ENCODE results near the gene FLVCR2.

FLVCR2 gene

DNA sequence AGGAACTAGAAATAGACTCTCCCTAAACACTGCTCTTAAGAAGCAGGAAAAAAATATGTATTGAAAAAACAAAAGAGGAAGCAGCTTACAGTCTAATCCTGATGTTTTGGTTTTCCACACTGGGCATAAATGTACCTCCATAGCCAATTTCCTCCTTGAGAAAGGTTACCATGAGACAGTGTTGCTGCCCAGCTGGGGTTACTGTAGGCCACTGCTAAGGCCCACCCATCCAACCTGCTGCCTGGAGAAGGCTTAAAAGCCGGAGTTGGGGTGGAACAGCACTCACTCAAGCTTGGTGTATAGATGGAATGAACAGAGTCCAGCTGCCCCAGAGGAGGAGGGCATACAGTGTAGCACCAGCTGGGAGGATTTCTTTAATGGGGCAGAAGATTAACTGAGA is 41.1 kb downstream of the FLVCR2 start:
- Histone ChIP-seq H3K27ac (no peak overlapping the region), H3K4me3 (no peak overlapping the region)

DNA sequence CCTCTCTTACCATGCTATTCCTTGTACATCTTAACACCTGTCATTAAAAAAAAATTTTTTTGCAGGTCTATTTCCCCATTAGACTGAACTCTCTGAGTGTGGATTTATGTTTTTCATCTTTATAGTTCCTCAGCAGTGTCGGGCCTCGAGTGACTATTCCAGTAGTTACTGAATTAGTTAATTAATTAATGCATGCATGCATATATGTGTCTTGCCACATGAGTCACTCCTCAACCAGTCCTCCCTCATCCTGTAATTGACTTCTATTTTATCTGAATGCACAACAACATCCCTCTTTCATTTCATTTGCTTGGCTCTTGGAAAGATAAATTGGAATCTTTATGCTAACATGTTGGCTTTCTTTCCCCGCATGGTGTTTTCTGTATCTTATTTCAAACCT is 46.6 kb downstream of the FLVCR2 start:
- Histone ChIP-seq H3K27ac (no peak overlapping the region), H3K4me3 (no peak overlapping the region)

DNA sequence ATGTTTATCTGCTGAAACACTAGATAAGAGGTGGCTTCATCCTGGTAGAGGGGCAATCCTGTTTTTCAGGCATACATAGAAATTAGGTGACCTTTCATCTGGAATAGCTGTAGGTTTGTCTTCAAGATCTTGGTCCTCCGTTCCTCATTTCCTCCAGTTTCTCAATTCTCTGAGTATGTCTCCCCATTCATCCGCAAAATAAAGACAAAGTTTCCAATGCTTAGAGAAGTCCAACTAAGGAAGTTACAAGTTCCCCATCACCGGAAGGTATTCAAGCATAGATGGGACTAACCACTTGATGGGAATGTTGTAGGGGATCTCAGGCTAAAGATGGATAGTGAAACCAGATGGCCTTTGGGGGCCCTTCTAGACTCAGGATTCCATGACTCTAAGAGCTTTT is 48.0 kb downstream of the FLVCR2 start:
- H3K27ac ChIP-seq, result no peak overlapping the region
- no peak overlapping the region for H3K4me3 ChIP-seq

DNA sequence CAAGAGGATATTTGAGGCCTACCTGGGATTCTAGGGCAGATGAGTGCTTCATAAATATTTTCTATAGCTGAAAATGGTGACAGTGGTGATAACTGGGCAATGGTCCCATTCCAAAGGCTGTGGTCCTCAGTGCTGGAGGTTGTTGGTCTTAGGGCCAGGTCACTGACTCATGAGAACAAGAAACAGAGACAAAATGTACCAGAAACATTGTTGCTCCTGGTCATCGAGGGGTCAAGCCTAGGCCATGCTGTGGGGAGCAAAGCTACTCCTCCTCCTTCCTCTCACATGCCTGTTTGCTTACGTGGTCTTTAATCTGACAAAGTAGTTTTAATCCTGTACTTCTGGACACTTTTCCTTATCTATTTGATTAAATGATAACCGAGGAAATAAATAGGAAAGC is 48.4 kb downstream of the FLVCR2 start:
- H3K27ac ChIP-seq, result no peak overlapping the region
- no peak overlapping the region for H3K4me3 ChIP-seq

DNA sequence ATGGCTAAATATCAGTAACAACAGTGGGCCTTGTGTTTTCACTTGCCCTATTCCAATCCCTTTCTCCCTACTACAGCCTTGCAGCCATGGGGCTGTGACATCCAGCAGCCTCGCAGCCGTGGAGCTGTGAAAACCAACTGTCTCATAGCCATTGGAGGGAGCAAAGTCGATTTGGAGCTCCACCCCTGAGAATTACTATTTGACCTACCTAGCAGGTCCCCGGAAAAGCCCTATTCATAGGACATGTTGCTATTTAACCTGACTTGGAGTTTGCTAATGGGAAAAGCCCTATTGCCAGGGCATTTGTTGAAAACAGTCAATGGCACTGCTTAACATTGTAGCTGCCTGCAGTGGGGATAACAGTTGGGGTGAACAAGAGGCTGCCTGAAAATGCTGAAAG is 49.0 kb downstream of the FLVCR2 start:
- Histone ChIP-seq H3K27ac (no peak overlapping the region), H3K4me3 (no peak overlapping the region)

DNA sequence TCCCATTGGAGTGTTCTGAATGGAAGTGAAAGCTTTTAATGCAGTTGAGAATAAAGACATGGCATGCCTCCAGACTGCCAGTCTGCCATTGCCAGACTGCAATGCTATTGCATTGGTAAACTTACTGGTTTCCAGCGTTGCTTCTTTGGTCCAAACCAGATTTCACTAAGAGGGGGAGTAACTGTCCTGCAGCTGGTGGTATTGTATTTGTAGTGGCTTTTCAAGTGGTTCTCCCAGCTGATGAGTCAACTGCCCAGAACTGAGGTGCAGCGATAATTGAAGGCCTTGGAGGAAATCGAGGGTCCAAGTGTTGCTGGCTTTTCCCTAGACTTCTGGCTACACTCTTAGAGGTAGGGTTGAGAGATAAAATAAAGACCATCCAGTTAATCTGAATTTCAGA is 50.4 kb downstream of the FLVCR2 start:
- no peak overlapping the region for H3K27ac ChIP-seq
- no peak overlapping the region for H3K4me3 ChIP-seq

DNA sequence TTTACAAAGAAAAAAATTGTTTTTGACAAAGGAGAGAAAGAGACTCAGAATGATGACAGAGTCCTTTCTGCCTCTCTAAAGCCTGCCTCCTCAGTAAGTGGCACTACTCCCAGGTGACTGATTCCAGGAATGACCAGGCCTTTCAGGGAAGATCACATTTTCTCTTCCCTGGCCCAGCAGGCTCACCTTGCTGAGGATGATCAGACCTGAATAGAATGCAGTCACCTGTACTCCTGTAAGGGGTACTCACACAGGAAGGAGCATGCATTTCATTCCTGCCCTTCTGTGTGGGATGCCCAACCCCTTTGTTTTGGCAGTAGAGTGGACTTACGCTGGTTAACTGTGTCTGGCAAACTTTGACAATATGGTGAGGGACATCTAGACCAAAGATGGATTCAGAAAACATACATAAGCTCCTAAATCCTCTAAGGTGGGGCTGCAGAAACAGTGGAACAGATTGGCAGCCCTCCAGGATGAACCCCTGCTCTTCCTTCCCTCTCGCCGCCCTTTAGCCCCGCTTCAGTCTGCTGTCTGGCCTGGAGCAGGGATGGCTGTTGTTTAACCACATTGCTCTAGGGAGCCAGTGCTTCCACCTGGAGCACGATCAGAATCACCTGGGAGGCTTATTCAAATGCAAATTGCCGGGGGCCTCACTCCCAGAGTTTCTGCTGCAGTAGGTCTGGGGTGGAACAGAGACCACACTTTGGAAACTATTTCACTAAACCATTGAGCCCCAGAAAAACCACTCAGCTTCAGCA is 52.5 kb downstream of the FLVCR2 start:
- no peak overlapping the region for H3K27ac ChIP-seq

DNA sequence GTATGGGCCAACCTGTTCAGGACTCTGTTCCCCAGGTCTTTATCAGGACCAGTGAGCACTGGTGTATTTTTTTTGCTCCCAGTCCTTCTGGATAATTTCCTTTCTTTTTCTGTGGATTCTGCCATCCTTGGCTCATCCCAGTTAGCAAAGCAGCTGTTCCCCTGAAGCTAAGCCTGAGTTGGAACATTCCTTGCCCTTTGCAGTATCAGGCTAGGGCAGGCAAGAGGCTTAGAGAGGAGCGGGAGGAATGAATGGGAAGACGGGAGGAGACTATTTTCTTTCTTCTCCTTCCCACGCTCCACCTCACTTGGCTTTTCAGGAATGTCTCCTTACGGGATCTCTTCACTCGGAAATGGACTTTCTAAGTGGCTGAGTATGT is 53.0 kb downstream of the FLVCR2 start:
- H3K27ac ChIP-seq, result no peak overlapping the region
- no peak overlapping the region for H3K4me3 ChIP-seq

More for the DNA sequence above, 52.5 kb downstream of the FLVCR2 start:
- H3K4me3 ChIP-seq, result no peak overlapping the region

DNA sequence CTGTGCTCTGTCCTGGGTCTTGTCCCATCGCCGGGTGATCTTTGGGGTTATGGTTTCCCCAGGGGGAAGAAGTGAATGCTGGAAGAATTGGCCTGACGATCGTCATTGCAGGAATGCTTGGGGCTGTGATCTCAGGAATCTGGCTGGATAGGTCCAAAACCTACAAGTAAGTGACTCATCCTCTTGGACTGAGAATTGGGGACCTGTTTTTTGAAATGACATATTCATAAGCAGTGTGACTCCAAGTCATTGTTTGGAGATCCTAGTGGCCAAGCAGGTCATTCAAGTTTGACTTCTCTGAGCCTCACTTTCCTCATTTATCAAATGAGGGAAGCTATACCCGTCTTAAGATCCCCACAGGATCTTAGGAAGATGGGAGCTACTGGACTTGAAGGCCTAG is 56.4 kb downstream of the FLVCR2 start:
- Histone ChIP-seq H3K27ac (peak overlapping the region in 1 of 21 experiments; percentile 36), H3K4me3 (no peak overlapping the region)

DNA sequence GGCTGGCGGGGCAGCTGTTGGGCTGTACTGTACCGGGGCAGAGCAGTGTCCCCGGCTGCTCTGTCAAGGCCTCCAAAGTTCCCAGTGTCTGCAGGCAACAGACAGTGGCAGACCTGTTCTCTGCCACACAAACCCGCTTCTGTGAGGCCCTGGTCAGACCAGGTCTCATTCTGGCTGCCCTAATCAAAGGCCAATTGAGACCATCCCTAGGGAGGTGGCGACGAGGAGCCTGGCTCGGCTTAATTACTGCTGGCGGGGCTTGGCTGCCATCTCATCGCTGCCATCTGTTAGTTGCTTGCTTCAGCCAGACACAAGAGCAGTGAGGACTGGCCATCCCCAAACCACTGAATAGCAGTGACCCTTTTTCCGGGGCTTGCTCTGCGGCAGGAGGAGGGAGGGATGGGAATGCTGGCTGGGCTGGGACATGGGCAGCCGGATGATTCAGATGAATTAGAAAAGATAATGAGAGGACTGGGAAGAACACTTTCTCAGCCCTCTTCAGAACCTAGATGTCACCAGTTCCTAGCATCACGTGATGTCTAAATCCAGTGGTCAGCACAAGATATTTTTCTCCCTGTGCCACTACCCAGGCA is 57.8 kb downstream of the FLVCR2 start:
- Histone ChIP-seq H3K27ac (peak overlapping the region in 1 of 21 experiments; percentile 6), H3K4me3 (no peak overlapping the region)

DNA sequence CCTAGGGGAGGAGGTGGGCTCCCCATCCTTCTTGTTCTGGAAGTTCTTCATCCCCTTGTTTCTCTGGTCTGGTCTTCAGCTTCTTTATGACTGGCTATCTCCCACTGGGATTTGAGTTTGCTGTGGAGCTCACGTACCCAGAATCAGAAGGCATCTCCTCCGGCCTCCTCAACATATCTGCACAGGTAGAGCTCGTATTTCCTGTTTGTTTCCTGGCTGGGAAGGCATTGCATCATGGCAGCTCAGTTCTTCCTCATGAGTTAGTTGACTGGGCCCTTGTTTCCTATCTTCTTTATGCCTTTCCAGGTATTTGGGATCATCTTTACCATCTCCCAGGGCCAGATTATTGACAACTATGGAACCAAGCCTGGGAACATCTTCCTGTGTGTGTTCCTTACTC is 62.5 kb downstream of the FLVCR2 start:
- H3K4me3 ChIP-seq, result no peak overlapping the region
- H3K27ac ChIP-seq, result peak overlapping the region in 3 of 21 experiments; percentile 9 to 51 (median 10)

DNA sequence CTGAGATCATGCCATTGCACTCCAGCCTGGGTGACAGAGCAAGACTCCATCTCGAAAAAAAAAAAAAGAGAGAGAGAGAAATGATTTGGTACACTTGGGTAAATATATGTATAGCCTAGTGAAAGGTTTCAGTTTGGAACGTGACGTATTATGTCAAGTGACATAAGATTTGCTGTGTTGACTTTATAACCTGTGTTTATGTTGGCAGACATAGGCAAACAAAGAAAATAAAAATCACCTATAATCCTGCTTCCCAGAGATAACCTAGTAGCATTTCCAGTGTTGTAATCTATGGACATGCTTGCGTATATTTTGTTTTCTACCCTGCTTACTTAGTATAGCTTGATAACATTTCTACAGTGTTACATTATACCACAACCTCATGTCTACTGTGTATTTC is 65.6 kb downstream of the FLVCR2 start:
- Histone ChIP-seq H3K27ac (no peak overlapping the region), H3K4me3 (no peak overlapping the region)

DNA sequence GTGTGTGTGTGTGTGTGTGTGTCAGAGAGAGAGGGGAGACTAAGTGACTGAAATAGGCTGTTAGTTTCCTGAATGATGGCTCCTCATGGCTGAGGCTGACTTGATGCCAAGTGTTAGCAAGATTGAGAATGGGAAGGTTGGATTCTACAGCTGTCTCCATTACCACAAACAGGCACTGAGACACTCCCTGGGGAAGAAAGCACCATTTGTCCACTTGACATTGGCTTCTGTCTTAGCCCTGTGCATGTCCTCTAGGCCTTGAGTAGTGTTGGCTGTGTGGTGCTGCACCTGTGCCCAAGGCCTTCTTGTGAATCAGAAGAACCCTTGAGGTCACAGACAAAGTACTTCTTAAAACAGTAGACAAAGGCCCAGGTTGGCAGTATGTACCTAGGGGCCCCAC is 66.6 kb downstream of the FLVCR2 start:
- Histone ChIP-seq H3K27ac (no peak overlapping the region), H3K4me3 (no peak overlapping the region)

DNA sequence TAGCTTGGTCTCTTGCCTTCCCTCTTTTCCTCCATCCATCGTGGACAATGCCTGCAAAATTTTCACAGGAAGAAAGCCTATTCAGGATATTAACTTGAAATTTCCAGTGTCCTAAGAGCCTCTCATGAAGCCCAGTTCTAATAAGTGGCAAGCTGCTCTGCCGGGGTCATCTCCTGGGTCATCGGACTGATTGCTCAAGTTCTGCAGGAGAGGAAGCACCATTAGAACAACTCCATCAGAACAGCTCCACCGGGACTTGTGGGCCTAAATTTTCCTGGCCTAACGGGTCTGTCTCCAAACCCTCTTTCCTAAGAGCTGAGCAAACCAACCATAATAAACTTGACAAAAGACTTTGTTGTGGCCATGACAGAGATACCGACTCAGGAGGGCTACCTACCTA is 68.3 kb downstream of the FLVCR2 start:
- Histone ChIP-seq H3K4me3 (no peak overlapping the region), H3K27ac (no peak overlapping the region)

DNA sequence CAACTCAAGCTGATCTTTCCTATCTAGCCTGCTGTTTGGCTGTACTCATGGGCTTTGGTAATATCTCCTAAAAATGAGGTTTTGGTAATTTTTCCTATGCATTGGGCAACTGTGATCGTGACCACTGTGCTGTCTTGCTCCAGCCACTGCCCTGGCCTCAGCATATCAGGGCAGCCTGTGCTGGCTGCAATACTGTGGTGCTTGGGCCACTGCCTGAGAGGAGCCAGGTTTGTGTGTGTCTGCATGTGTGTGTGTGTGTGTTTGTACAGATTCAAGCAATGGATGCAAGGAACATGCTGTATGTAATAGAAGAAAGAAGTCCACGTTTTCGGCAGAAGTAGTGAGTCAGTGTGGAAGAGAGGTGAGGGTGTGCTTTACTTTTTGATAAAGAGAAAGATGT is 69.2 kb downstream of the FLVCR2 start:
- no peak overlapping the region for H3K27ac ChIP-seq
- H3K4me3 ChIP-seq, result no peak overlapping the region

DNA sequence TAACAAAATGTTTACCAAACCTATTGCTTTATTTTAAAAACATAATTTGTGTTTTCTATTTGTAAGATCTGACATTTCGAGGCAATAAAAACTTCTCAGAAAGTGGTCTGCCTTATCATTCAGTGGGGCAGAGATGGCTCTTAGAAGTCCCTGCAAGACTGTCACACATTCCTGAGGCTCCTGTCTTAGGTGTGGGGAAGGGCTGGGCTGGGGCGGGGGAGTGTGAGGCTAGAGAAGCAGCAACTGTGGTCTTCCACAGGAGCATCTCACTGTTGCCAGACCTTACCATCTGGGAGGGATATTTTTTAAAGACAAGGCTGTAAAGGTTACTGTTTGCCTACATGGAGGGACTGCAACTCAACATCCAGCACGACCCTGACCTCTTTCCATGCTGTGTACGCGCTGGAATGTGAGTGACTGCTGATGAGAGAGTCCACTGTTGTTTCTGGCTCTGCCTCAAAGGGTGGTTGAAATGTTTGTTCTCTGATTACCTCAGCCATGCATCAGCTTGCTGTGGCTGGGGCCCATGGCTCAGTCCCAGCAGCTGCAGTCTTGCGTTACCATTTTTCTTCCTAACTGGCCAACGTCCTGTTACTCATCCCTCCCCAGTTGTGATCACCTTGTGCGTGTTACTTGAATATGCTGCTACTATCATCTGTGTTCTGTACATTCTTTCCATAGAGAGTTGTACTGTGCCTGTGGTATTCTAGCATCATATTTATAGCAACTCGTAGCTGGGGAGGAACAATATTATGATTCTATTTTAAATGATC is 69.8 kb downstream of the FLVCR2 start:
- no peak overlapping the region for H3K4me3 ChIP-seq
- H3K27ac ChIP-seq, result no peak overlapping the region

DNA sequence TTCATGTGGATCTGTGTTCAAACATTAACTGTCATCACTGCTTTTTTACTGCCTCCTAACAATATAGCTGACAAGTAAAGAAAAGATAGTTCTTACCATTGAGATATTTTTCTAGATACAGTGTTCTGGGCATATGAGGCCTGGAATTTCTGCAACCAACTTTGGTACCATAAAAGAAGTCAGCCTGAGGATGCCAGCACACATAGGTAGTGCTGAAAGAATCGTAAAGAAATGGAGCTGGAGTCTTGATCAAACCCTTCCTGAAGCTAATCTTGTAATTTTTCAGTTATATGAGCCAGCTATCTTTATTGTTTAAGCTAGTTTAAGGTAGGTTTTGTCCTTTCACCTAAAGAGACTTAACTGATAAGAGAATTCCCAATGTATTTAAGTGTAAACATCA is 70.9 kb downstream of the FLVCR2 start:
- H3K27ac ChIP-seq, result no peak overlapping the region
- no peak overlapping the region for H3K4me3 ChIP-seq

DNA sequence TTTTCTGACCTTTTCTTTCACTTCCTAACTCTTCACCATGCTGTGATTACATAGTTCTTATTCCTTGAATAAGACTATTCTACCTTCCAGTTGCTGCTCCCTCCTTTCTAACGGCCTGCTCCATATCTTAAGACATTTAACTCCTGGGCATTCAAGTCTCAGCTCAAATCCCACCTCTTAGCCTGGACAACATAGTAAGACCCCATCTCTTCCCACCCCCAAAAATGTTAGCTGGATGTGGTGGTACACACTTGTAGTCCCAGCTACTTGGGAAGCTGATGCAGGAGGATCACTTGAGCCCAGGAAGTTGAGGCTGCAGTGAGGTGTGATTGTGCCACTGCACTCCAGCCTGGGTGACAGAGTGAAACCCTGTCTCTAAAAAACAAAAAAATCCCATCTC is 71.4 kb downstream of the FLVCR2 start:
- Histone ChIP-seq H3K27ac (no peak overlapping the region), H3K4me3 (no peak overlapping the region)

DNA sequence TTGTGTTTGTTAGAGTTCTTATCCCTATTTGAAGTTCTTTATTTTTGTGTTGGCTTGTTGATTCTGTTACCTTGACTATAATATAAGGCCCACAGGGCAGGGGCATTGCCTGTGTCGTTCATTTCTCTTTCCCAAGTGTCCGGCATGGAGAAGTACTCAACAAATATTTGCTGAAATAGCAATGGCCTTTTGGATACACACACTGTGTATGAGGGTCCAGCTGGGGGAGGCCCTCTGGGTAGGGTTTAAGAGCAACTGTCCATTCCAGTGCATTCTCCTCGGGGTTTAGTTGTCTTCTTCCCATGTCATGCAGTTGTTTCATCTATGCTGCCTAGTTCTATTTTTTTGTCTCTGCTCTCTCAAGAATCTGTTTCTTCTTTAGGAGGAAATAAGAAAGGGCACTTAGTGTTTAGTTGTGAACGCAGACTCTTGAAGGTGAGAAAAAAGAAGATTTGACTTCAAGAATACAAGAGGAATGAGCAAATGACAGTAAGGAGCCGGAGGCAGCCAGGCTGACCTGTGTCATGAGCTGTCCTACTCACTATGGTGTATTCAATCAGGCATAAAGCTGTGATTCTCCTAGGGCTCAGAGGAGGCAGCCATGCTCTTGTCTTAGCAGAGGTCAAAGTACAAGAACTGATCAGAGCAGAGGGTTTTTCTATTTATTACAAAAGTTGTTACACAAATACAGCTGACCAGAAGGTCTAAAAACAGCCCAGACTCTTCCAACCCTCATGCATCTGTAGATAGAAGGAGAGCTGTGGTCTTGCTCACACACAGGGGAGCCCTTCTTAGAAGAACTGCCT is 72.0 kb downstream of the FLVCR2 start:
- no peak overlapping the region for H3K27ac ChIP-seq
- H3K4me3 ChIP-seq, result no peak overlapping the region

DNA sequence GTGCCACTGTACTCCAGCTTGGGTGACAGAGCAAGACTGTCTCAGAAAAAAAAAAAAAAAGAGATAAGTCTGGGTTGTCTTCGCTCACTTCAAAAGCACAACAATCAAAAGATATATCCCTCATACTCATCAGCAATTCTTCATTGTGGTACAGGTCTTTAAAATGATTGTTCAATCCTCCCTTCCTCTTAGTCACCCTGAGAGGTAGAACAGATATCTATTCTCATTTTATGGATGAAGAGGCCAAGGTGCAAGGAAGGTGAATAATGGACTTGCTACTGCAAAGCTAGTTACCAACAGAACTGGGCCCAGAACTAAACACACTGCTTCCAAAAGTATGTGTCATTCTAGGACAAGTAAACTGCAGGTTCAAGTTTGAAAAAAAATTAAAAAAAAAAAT is 75.1 kb downstream of the FLVCR2 start:
- H3K4me3 ChIP-seq, result no peak overlapping the region
- H3K27ac ChIP-seq, result no peak overlapping the region

Measured in skin epidermis (tissue), 12 donors.